OCI-LY1 (cell line): ENCODE results near the gene MC5R.

Experiments
- EZH2 ChIP-seq: fragments of 200-600 bp; sonication (generic), shearing (Covaris generic); IDR thresholded peaks from 2 replicates; pipeline ENCODE4 v1.8.0; 2017; ENCODE audit warnings: borderline replicate concordance, mixed run types, mild to moderate bottlenecking, antibody characterized with exemption, low read length, moderate library complexity, mixed read lengths
- TF ChIP-seq, protein P1 (sequence below): fragments of 200-600 bp; sonication (generic), shearing (Covaris generic); IDR thresholded peaks from 2 replicates; pipeline ENCODE4 v1.5.1; 2017; ENCODE audit warnings: mild to moderate bottlenecking, antibody characterized with exemption, low read length, moderate library complexity, mixed read lengths

DNA sequence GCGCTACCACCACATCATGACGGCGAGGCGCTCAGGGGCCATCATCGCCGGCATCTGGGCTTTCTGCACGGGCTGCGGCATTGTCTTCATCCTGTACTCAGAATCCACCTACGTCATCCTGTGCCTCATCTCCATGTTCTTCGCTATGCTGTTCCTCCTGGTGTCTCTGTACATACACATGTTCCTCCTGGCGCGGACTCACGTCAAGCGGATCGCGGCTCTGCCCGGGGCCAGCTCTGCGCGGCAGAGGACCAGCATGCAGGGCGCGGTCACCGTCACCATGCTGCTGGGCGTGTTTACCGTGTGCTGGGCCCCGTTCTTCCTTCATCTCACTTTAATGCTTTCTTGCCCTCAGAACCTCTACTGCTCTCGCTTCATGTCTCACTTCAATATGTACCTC lies 2.3 kb downstream of the MC5R start:
- TF ChIP-seq, protein P1, sequence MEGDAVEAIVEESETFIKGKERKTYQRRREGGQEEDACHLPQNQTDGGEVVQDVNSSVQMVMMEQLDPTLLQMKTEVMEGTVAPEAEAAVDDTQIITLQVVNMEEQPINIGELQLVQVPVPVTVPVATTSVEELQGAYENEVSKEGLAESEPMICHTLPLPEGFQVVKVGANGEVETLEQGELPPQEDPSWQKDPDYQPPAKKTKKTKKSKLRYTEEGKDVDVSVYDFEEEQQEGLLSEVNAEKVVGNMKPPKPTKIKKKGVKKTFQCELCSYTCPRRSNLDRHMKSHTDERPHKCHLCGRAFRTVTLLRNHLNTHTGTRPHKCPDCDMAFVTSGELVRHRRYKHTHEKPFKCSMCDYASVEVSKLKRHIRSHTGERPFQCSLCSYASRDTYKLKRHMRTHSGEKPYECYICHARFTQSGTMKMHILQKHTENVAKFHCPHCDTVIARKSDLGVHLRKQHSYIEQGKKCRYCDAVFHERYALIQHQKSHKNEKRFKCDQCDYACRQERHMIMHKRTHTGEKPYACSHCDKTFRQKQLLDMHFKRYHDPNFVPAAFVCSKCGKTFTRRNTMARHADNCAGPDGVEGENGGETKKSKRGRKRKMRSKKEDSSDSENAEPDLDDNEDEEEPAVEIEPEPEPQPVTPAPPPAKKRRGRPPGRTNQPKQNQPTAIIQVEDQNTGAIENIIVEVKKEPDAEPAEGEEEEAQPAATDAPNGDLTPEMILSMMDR: no peak
- no peak for TF ChIP-seq EZH2
